Testis (tissue), 2 donors: ENCODE results near the gene FAF1.

Experiments
- POLR2A ChIP-seq: fragments of 450-650 bp; IDR thresholded peaks from one replicate; pipeline ENCODE4 v1.6.1; 2017; ENCODE audit warnings: antibody characterized with exemption, mild to moderate bottlenecking, moderate library complexity
- TF ChIP-seq, protein P1 (sequence below), 3 experiments: fragments of 450-650 bp in 2 of 3; fragments of 200-600 bp in 1 of 3; sonication (generic) in 1 of 3; IDR thresholded peaks; one replicate each; pipeline ENCODE4 v1.5.1; 2016 to 2019; ENCODE audit warnings: antibody characterized with exemption in 3 of 3, mild to moderate bottlenecking in 2 of 3, moderate library complexity in 1 of 3

- TF ChIP-seq, protein P1, sequence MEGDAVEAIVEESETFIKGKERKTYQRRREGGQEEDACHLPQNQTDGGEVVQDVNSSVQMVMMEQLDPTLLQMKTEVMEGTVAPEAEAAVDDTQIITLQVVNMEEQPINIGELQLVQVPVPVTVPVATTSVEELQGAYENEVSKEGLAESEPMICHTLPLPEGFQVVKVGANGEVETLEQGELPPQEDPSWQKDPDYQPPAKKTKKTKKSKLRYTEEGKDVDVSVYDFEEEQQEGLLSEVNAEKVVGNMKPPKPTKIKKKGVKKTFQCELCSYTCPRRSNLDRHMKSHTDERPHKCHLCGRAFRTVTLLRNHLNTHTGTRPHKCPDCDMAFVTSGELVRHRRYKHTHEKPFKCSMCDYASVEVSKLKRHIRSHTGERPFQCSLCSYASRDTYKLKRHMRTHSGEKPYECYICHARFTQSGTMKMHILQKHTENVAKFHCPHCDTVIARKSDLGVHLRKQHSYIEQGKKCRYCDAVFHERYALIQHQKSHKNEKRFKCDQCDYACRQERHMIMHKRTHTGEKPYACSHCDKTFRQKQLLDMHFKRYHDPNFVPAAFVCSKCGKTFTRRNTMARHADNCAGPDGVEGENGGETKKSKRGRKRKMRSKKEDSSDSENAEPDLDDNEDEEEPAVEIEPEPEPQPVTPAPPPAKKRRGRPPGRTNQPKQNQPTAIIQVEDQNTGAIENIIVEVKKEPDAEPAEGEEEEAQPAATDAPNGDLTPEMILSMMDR (IDR thresholded peaks at IDR 0.05), result no peak
- no peak for TF ChIP-seq POLR2A
Observed at GRCh38 chr1:50966991-50967390, 6.9 kb upstream of the FAF1 start.
